Breast epithelium (tissue), 4 donors: ENCODE data around the gene VPS35L. TPM values are rescaled to one million over a fixed set of nuclear protein-coding genes. Genes with fewer than 3 reads are reported as not detected.

Experiments
- DNase-seq, 2 donors: peaks; one replicate each; pipeline ENCODE4 v3.0.0-alpha.2; 2019; ENCODE audit warnings: low spot score in 2 of 2
- H3K27ac ChIP-seq, 2 donors: fragments of 200-600 bp; sonication (generic) in 1 of 2; one replicate each; pipeline ENCODE4 v1.5.1; 2016 to 2019; ENCODE audit warnings: mild to moderate bottlenecking in 1 of 2
- H3K27me3 ChIP-seq, 2 donors: fragments of 200-600 bp; sonication (generic) in 1 of 2; one replicate each; pipeline versions ENCODE4 v1.5.1 to v1.6.0; 2017 to 2019; ENCODE audit warnings: control low read depth in 1 of 2, mild to moderate bottlenecking in 1 of 2
- H3K36me3 ChIP-seq: fragments of 200-600 bp; one replicate; pipeline ENCODE4 v1.5.1; 2019
- H3K4me1 ChIP-seq, 2 donors: fragments of 200-600 bp; sonication (generic); one replicate each; pipeline ENCODE4 v1.5.1; 2016 to 2019; ENCODE audit warnings: control low read depth in 1 of 2
- H3K4me3 ChIP-seq, 3 donors: fragments of 200-600 bp; sonication (generic); 1 replicate in 2 of 3; 2 replicates in 1 of 3; pipeline ENCODE4 v1.5.1; 2016 to 2019; ENCODE audit warnings: mild to moderate bottlenecking in 3 of 3, moderate library complexity in 2 of 3
- H3K9me3 ChIP-seq, 2 donors: fragments of 200-600 bp; sonication (generic) in 1 of 2; one replicate each; pipeline ENCODE4 v1.5.1; 2016 to 2019; ENCODE audit warnings: control low read depth in 1 of 2
- CTCF ChIP-seq, 3 donors: fragments of 450-650 bp; IDR thresholded peaks; one replicate each; pipeline ENCODE4 v1.5.1; 2016 to 2017; ENCODE audit warnings: antibody characterized with exemption in 3 of 3, mild to moderate bottlenecking in 3 of 3, moderate library complexity in 3 of 3
- POLR2A ChIP-seq: fragments of 450-650 bp; IDR thresholded peaks from one replicate; pipeline ENCODE4 v1.6.1; 2016; ENCODE audit warnings: antibody characterized with exemption, mild to moderate bottlenecking, moderate library complexity
- POLR2AphosphoS5 ChIP-seq, 3 donors: sonication (generic); formaldehyde crosslinking; IDR thresholded peaks; one replicate each; pipeline ENCODE4 v1.6.1; 2017; ENCODE audit warnings: antibody characterized with exemption in 3 of 3
- intact Hi-C: fragments of 100-400 bp; cut with DNase I; formaldehyde crosslinking; loops from one replicate; pipeline ENCODE4 v1.15.1; 2023; ENCODE audit warnings: low total_unique reads
- total RNA-seq, 3 donors: library from RNA; depleted of rRNA; stranded (reverse); fragments of >200 nt; gene quantifications; one replicate each; pipeline ENCODE4 v1.1.0, GENCODE V29; 2016

VPS35L gene
- total RNA-seq, 3 donors from 2014 or later = 36.4 to 43.3 (median 40.5) TPM

GRCh38 chr16:19605701-19606100 is 50.2 kb downstream of the VPS35L start:
- no peak for DNase-seq
- Histone ChIP-seq H3K27me3 (no peaks in the 10 kb centered on the region), H3K9me3 (no peaks in the 10 kb centered on the region), H3K4me3 (no peak overlapping the region), H3K36me3 (no peaks in the 10 kb centered on the region), H3K4me1 (no peaks in the 10 kb centered on the region), H3K27ac (no peak overlapping the region)
- TF ChIP-seq CTCF (IDR thresholded peaks at IDR 0.05) (no peak), POLR2A (no peak), POLR2AphosphoS5 (IDR thresholded peaks at IDR 0.05) (no peak)
- intact Hi-C loops = no loop called here

GRCh38 chr16:19607616-19608280 is 52.2 kb downstream of the VPS35L start:
- TF ChIP-seq POLR2A (no peak), POLR2AphosphoS5 (IDR thresholded peaks at IDR 0.05) (no peak), CTCF (IDR thresholded peaks at IDR 0.05) (no peak)
- Histone ChIP-seq H3K36me3 (no peaks in the 10 kb centered on the region), H3K4me3 (no peak overlapping the region), H3K27me3 (no peaks in the 10 kb centered on the region), H3K9me3 (no peaks in the 10 kb centered on the region), H3K27ac (peak overlapping the region in 1 of 2 donors; percentile 3), H3K4me1 (no peaks in the 10 kb centered on the region)
- intact Hi-C loops = no loop called here
- no peak for DNase-seq

GRCh38 chr16:19609359-19609758 is 53.9 kb downstream of the VPS35L start:
- DNase-seq = no peak
- TF ChIP-seq POLR2A = no peak
- no peak for TF ChIP-seq POLR2AphosphoS5 (IDR thresholded peaks at IDR 0.05)
- no peak for TF ChIP-seq CTCF (IDR thresholded peaks at IDR 0.05)
- Histone ChIP-seq H3K4me3 (no peak overlapping the region), H3K27ac (no peak overlapping the region), H3K27me3 (no peaks in the 10 kb centered on the region), H3K4me1 (no peaks in the 10 kb centered on the region), H3K9me3 (no peaks in the 10 kb centered on the region), H3K36me3 (no peaks in the 10 kb centered on the region)
- intact Hi-C loops = no loop called here

GRCh38 chr16:19610200-19610599 is 54.7 kb downstream of the VPS35L start:
- no peaks in the 10 kb centered on the region for H3K27me3 ChIP-seq
- H3K4me1 ChIP-seq = no peaks in the 10 kb centered on the region
- no peak overlapping the region for H3K4me3 ChIP-seq
- H3K9me3 ChIP-seq = no peaks in the 10 kb centered on the region
- intact Hi-C loops = no loop called here
- TF ChIP-seq POLR2AphosphoS5 (IDR thresholded peaks at IDR 0.05) = no peak
- no peaks in the 10 kb centered on the region for H3K36me3 ChIP-seq
- H3K27ac ChIP-seq = no peak overlapping the region
- DNase-seq = no peak

- Histone ChIP-seq H3K27ac (no peak overlapping the region), H3K36me3 (no peaks in the 10 kb centered on the region), H3K27me3 (no peaks in the 10 kb centered on the region), H3K9me3 (no peaks in the 10 kb centered on the region), H3K4me3 (no peak overlapping the region), H3K4me1 (no peaks in the 10 kb centered on the region)
- DNase-seq = no peak
- TF ChIP-seq POLR2A = no peak
- TF ChIP-seq CTCF (IDR thresholded peaks at IDR 0.05) = no peak
- TF ChIP-seq POLR2AphosphoS5 (IDR thresholded peaks at IDR 0.05) = no peak
- intact Hi-C loops = no loop called here
Measured at GRCh38 chr16:19613834-19614233, 58.3 kb downstream of the VPS35L start.
